Bronchial epithelial cell (primary cell): ENCODE measurements around the gene CARNS1. TPM values are rescaled to one million over a fixed set of nuclear protein-coding genes. Genes with fewer than 3 reads are reported as not detected.

ENCODE experiments used
- DNase-seq: peaks from one replicate; pipeline ENCODE4 v3.0.0-alpha.2; 2010; ENCODE audit warnings: low read depth
- FAIRE-seq: peaks from 2 replicates; lab custom pipeline; 2011; peaks lifted over from hg19 to GRCh38; lab: Jason Lieb, UNC
- H3K27me3 ChIP-seq: 2 replicates; pipeline ENCODE4 v1.5.1; 2011; ENCODE audit warnings: low read length; ENCODE audit not compliant: control insufficient read depth, insufficient read depth
- H3K36me3 ChIP-seq: 2 replicates; pipeline ENCODE4 v1.5.1; 2011; ENCODE audit warnings: low read length; ENCODE audit not compliant: control insufficient read depth, insufficient read depth
- H3K4me3 ChIP-seq: 2 replicates; pipeline ENCODE4 v1.5.1; 2011; ENCODE audit warnings: mild to moderate bottlenecking, low read depth, low read length, control low read depth
- CTCF ChIP-seq: IDR thresholded peaks from 2 replicates; pipeline ENCODE4 v1.5.1; 2011; ENCODE audit warnings: mild to moderate bottlenecking, moderate library complexity, low read length, control low read depth, inconsistent platforms; ENCODE audit not compliant: insufficient read depth, severe bottlenecking
- total RNA-seq: library from RNA; depleted of rRNA; stranded (reverse); fragments of >200 nt; gene quantifications from 2 replicates; pipeline ENCODE4 v1.2.1, GENCODE V29; 2014

The CARNS1 gene
- total RNA-seq, 1 donor from 2014 or later: under 0.01 TPM

GRCh38 chr11:67452141-67452952 lies 36.9 kb downstream of the CARNS1 start, which contains the start of gene GPR152:
Gene GPR152, minus strand, starts transcription at chr11:67452729. Its CDS starts 5 bp downstream, at chr11:67452724.
- no peak within 1 kb of the TSS for H3K4me3 ChIP-seq
- TF ChIP-seq CTCF: no peak
- DNase-seq: no peak
- no peaks in the 10 kb centered on the region for H3K36me3 ChIP-seq
- H3K27me3 ChIP-seq: no peaks in the 10 kb centered on the region
- no peak for FAIRE-seq

- FAIRE-seq: no peak
- Histone ChIP-seq H3K27me3 (no peaks in the 10 kb centered on the region), H3K4me3 (no peak overlapping the region), H3K36me3 (no peaks in the 10 kb centered on the region)
- TF ChIP-seq CTCF: no peak
- DNase-seq: no peak
These were observed 38.6 kb downstream of the CARNS1 start for GRCh38 chr11:67453816-67454732.

- FAIRE-seq (no peak), DNase-seq (no peak)
- Histone ChIP-seq H3K27me3 (no peaks in the 10 kb centered on the region), H3K4me3 (no peak within 1 kb of the TSS), H3K36me3 (no peaks in the 10 kb centered on the region)
- TF ChIP-seq CTCF: no peak
These were observed 39.6 kb downstream of the CARNS1 start, which contains the start of gene CABP4 for GRCh38 chr11:67455054-67455453. Gene CABP4, plus strand, starts transcription at chr11:67455354. Its CDS starts 70 bp downstream, at chr11:67455424.

- FAIRE-seq: no peak
- no peak for TF ChIP-seq CTCF
- H3K36me3 ChIP-seq: no peaks in the 10 kb centered on the region
These were observed 40.7 kb downstream of the CARNS1 start for GRCh38 chr11:67456068-67456705.

GRCh38 chr11:67457453-67457852 lies 42.0 kb downstream of the CARNS1 start:
- DNase-seq: no peak
- no peak for TF ChIP-seq CTCF
- no peak for FAIRE-seq
- H3K36me3 ChIP-seq: no peaks in the 10 kb centered on the region
- no peaks in the 10 kb centered on the region for H3K27me3 ChIP-seq
- no peak overlapping the region for H3K4me3 ChIP-seq

More at GRCh38 chr11:67456068-67456705, 40.7 kb downstream of the CARNS1 start:
- no peaks in the 10 kb centered on the region for H3K27me3 ChIP-seq
- no peak for DNase-seq
- no peak overlapping the region for H3K4me3 ChIP-seq
